Pancreas (tissue), 10 donors: ENCODE results near the gene GIMAP8. TPM values are rescaled to one million over a fixed set of nuclear protein-coding genes. Genes with fewer than 3 reads are reported as not detected.

Experiments used
- ATAC-seq, 4 donors: fragments of 200-7000 bp; cut with Tn5 transposase; one replicate each; pipeline versions ENCODE4 v1.8.0 to v1.9.1; 2020; ENCODE audit warnings: mild to moderate bottlenecking in 4 of 4, moderate library complexity in 4 of 4
- DNase-seq, 6 donors: peaks; one replicate each; pipeline ENCODE4 v3.0.0-alpha.2; 2020
- FAIRE-seq: peaks from 2 replicates; lab custom pipeline; 2012; peaks lifted over from hg19 to GRCh38; lab: Jason Lieb, UNC
- H3K27ac ChIP-seq, 4 donors: fragments of 200-600 bp; sonication (generic); 1 replicate in 3 of 4; 2 replicates in 1 of 4; pipeline versions ENCODE4 v1.5.0 to v1.8.0; 2020
- H3K27me3 ChIP-seq, 4 donors: fragments of 200-600 bp; one replicate each; pipeline ENCODE4 v1.8.0; 2021
- H3K36me3 ChIP-seq, 3 donors: fragments of 200-600 bp; sonication (generic) in 1 of 3; one replicate each; pipeline versions ENCODE4 v1.5.0 to v1.8.0; 2020 to 2021
- H3K4me1 ChIP-seq, 3 donors: fragments of 200-600 bp; one replicate each; pipeline ENCODE4 v1.8.0; 2021
- H3K4me3 ChIP-seq, 4 donors: fragments of 200-600 bp; sonication (generic) in 2 of 4; one replicate each; pipeline versions ENCODE4 v1.5.0 to v1.8.0; 2020 to 2021
- H3K9me3 ChIP-seq, 4 donors: fragments of 200-600 bp; one replicate each; pipeline ENCODE4 v1.8.0; 2021
- WGBS, 2 donors: extraction: QIAGEN DNeasy Blood & Tissue Kit; methylation state at CpG; one replicate each; pipeline ENCODE4 v1.1.7; 2013; 5-methylcytosine and 5-hydroxymethylcytosine counted together
- intact Hi-C, 3 donors: fragments of 100-400 bp; cut with DNase I; formaldehyde crosslinking; loops; one replicate each; pipeline versions ENCODE4 v1.11.1 to v1.14.2; 2022
- polyA plus RNA-seq, 2 donors: library from polyadenylated mRNA; stranded (reverse); fragments of 200-250 nt; gene quantifications; one replicate each; pipeline ENCODE4 v1.2.3, GENCODE V29; 2013
- total RNA-seq, 6 donors: library from RNA; stranded (reverse); fragmentation: NEBNext Ultra II Directional in 4 of 6; extraction: Animal tissue kit (Norgen Biotek cat#: 25700) in 4 of 6; gene quantifications; one replicate each; pipeline versions ENCODE4 v1.2.1 to v1.2.4, GENCODE V29; 2021 to 2023
- TF ChIP-seq, protein P1 (sequence below), 4 donors: fragments of 200-600 bp; sonication (generic) in 3 of 4; IDR thresholded peaks; one replicate each; pipeline versions ENCODE4 v1.5.0 to v1.8.0; 2021; ENCODE audit warnings: antibody characterized with exemption in 4 of 4
- donor health status: healthy with polysubstance abuse.
- donor health status: DM: no; HTN: no; CAD: no; lungs with moderate emphysema.
- donor health status: DM: no; HTN: no; CAD: no.
- donor health status: control.
- donor health status: control.
- donor health status: Bipolar disorder and iron deficiency.
- donor health status: DM: yes; HTN: yes; CAD: no.
- donor health status: DM: no; HTN: no; CAD: no.
- donor health status: DM: no; HTN: no; CAD: no.
- donor health status: DM: yes; HTN: yes; CAD: no.

GIMAP8 gene
- total and polyA plus RNA-seq, 8 donors = 0.75 to 5.9 (median 2.2) TPM

DNA sequence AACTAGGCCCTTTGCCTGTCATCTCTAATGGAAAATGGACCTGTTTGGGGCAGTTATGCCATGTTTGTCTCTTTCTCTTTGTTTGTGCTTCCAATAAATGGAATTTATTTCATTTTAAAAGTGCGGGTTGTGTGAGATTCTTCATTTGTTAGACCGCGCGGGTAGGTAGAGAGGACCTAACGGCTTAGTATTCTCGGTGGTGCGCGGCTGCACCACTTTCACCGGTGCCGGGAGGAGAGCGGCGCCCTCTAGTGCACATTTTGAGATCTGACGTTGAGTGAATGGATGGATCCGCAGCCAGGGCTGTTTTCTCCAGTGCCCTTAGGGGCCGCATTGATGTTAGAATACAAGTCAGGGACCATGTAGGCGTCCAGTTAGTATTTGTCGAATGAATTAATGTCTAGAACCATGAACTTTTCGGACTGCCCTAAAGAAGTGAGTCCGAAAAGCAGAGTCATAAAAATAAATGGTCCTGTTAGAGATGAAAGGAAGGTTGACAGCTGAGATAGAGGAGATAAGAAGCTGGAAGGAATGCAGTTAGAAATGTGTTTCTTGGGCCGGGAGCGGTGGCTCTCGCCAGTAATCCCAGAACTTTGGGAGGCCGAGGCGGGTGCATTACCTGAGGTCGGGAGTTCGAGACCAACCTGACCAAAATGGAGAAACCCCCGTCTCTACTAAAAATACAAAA lies 29.3 kb upstream of the GIMAP8 start:
- FAIRE-seq = peak; percentile 45

DNA sequence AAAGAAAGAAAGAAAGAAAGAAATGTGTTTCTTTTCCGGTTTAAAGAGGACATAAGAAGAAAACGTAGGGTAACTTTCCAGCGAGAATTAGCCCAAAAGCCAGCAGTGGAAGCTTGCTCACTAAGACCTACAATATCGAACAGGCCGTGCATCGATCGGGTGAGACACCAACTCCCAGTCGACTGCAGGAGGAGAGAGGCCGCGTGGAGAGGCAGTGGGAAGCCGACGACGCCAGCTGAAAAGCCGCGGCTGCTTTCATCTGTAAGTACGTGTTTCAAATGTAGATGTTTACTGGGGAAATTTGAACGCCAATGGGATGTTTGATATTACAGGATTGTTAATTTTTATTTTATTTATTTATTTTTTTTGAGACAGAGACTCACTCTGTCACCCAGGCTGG lies 28.6 kb upstream of the GIMAP8 start:
- FAIRE-seq (no peak), DNase-seq (peak in 1 of 6 donors; percentile 7), ATAC-seq (no peak)
- TF ChIP-seq, protein P1, sequence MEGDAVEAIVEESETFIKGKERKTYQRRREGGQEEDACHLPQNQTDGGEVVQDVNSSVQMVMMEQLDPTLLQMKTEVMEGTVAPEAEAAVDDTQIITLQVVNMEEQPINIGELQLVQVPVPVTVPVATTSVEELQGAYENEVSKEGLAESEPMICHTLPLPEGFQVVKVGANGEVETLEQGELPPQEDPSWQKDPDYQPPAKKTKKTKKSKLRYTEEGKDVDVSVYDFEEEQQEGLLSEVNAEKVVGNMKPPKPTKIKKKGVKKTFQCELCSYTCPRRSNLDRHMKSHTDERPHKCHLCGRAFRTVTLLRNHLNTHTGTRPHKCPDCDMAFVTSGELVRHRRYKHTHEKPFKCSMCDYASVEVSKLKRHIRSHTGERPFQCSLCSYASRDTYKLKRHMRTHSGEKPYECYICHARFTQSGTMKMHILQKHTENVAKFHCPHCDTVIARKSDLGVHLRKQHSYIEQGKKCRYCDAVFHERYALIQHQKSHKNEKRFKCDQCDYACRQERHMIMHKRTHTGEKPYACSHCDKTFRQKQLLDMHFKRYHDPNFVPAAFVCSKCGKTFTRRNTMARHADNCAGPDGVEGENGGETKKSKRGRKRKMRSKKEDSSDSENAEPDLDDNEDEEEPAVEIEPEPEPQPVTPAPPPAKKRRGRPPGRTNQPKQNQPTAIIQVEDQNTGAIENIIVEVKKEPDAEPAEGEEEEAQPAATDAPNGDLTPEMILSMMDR (IDR thresholded peaks at IDR 0.05) = no peak
- Histone ChIP-seq H3K36me3 (no peaks in the 10 kb centered on the region), H3K27me3 (no peaks in the 10 kb centered on the region), H3K4me3 (no peak overlapping the region), H3K4me1 (no peaks in the 10 kb centered on the region), H3K27ac (no peak overlapping the region), H3K9me3 (no peaks in the 10 kb centered on the region)
- 67 to 78% methylated on average over 17 of the region's 17 CpGs for WGBS, 2 donors
- intact Hi-C loops = no loop called here

More for the DNA sequence above, 29.3 kb upstream of the GIMAP8 start:
- WGBS, 2 donors = 11 to 12% methylated on average over 27 of the region's 27 CpGs
- intact Hi-C loops = no loop called here
- TF ChIP-seq, protein P1 (IDR thresholded peaks at IDR 0.05) = peak; percentile 70 to 87 (median 78)
- H3K27ac ChIP-seq = no peak overlapping the region
- no peaks in the 10 kb centered on the region for H3K36me3 ChIP-seq
- no peak overlapping the region for H3K4me3 ChIP-seq
- no peaks in the 10 kb centered on the region for H3K4me1 ChIP-seq
- no peaks in the 10 kb centered on the region for H3K9me3 ChIP-seq
- no peaks in the 10 kb centered on the region for H3K27me3 ChIP-seq
- ATAC-seq (peak; percentile 96 to 100 (median 100)), DNase-seq (peak; percentile 63 to 90 (median 82))

GRCh38 chr7:150425670-150426069 lies 24.8 kb upstream of the GIMAP8 start:
- no peaks in the 10 kb centered on the region for H3K27me3 ChIP-seq
- no peak for ATAC-seq
- WGBS, 2 donors = 59 to 69% methylated on average over 4 of the region's 4 CpGs
- TF ChIP-seq, protein P1 (IDR thresholded peaks at IDR 0.05) = no peak
- no peaks in the 10 kb centered on the region for H3K36me3 ChIP-seq
- H3K9me3 ChIP-seq = no peaks in the 10 kb centered on the region
- H3K4me3 ChIP-seq = no peak overlapping the region
- no peak for DNase-seq
- no peaks in the 10 kb centered on the region for H3K4me1 ChIP-seq
- FAIRE-seq = no peak
- no peak overlapping the region for H3K27ac ChIP-seq
- intact Hi-C loops = no loop called here

GRCh38 chr7:150428671-150429451 lies 21.6 kb upstream of the GIMAP8 start:
- Histone ChIP-seq H3K9me3 (no peaks in the 10 kb centered on the region), H3K27ac (no peak overlapping the region), H3K4me1 (no peaks in the 10 kb centered on the region), H3K36me3 (no peaks in the 10 kb centered on the region), H3K4me3 (no peak overlapping the region), H3K27me3 (no peaks in the 10 kb centered on the region)
- peak in 1 of 6 donors; percentile 42 for DNase-seq
- 40 to 56% methylated on average over 11 of the region's 11 CpGs for whole genome bisulfite sequencing, 2 donors
- peak; percentile 40 to 89 (median 80) for ATAC-seq
- TF ChIP-seq, protein P1 (IDR thresholded peaks at IDR 0.05) = no peak
- intact Hi-C loops = no loop called here
- FAIRE-seq = no peak
